ENCODE measurements around the gene PARP2.

The PARP2 gene

GRCh38 chr14:20391505-20391904 lies 48.1 kb downstream of the PARP2 start:
- H3K4me3 ChIP-seq (ENCODE audit: low read length) = no peak overlapping the region
- TF ChIP-seq CTCF (conservative IDR thresholded peaks at IDR 0.05; ENCODE audit: low read depth, low read length) = no peak
- no peak for DNase-seq (ENCODE audit: low read depth)

- no peak for TF ChIP-seq CTCF (conservative IDR thresholded peaks at IDR 0.05; ENCODE audit: low read depth, low read length)
- no peak for DNase-seq (ENCODE audit: low read depth)
- no peak overlapping the region for H3K4me3 ChIP-seq (ENCODE audit: low read length)
Measured at GRCh38 chr14:20397511-20397910, 54.1 kb downstream of the PARP2 start.

GRCh38 chr14:20400589-20400964 lies 57.1 kb downstream of the PARP2 start:
- TF ChIP-seq CTCF (conservative IDR thresholded peaks at IDR 0.05; ENCODE audit: low read depth, low read length) = no peak
- DNase-seq (ENCODE audit: low read depth) = no peak
- no peak overlapping the region for H3K4me3 ChIP-seq (ENCODE audit: low read length)

- DNase-seq (ENCODE audit: low read depth) = no peak
- TF ChIP-seq CTCF (conservative IDR thresholded peaks at IDR 0.05; ENCODE audit: low read depth, low read length) = no peak
- H3K4me3 ChIP-seq (ENCODE audit: low read length) = no peak overlapping the region
Measured at GRCh38 chr14:20400965-20401593, 57.6 kb downstream of the PARP2 start.

GRCh38 chr14:20403521-20403920 lies 60.1 kb downstream of the PARP2 start:
- no peak for TF ChIP-seq CTCF (conservative IDR thresholded peaks at IDR 0.05; ENCODE audit: low read depth, low read length)
- DNase-seq (ENCODE audit: low read depth) = no peak
- H3K4me3 ChIP-seq (ENCODE audit: low read length) = no peak overlapping the region
